Stimulated activated CD4-positive, alpha-beta T cell treated with anti-CD3 and anti-CD28 coated beads, Interleukin-15, amount 100 ng/mL, for 48 hours (primary cell): ENCODE measurements around the gene HOMER2.
"Not testable (repeated sequence)": the region's sequence is repeated elsewhere in the genome, so short reads cannot be mapped to it uniquely, and the experiment has no call there.

Experiments used
- DNase-seq, 2 donors: peaks; one replicate each; pipeline ENCODE4 v3.0.0-alpha.2; 2020; ENCODE audit warnings: low read depth in 2 of 2

Gene HOMER2

DNA sequence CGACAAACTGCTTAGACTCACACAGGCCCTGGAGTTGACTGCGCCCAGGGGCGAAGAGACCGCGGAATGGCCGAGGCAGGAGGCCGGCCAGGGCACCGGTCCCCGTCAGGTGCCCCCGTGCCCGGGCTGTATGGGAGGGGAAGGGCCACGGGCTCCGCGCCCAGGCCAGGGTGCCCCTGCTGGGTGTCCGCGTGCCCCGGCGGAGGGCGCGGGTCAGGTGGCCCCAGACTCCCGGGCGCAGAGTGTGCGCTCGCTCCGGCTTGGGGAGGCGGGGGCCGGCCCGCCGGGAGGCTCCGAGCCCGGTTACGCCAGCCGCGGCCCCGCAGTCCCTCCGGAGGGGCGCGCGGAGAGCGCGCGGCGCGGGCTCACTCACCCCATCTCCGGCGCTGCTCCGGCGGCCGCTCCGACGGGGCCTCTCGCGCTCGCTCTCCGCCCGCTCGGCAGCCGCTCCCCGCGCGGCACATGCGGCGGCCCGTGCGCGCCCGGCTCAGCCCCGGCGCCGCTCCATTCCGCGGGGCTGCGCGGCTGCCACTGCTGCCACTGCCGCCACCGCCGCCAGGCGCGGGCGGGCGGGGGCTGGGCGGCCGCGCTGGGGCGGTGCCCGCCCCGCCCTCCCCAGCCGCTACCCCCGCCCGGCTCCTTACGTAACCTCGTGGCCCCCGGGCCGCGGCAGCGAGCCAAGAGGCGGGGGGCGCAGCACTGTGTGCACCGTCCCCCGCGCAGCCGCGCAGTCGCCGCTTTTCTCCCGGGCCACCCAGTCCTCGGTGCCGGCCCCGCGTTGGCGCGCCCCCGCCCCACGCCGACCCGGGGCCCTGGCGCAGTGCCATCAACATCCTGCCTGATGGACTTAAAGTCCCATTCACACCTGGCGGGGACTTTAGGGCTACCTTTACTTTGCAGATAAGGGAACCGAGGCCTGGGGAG, at the start of gene HOMER2:
TSS of gene HOMER2 (minus strand) at position 563 of the 924 bp plus-strand sequence. CDS start at position 378, 185 bp downstream.
- no peak for DNase-seq

DNA sequence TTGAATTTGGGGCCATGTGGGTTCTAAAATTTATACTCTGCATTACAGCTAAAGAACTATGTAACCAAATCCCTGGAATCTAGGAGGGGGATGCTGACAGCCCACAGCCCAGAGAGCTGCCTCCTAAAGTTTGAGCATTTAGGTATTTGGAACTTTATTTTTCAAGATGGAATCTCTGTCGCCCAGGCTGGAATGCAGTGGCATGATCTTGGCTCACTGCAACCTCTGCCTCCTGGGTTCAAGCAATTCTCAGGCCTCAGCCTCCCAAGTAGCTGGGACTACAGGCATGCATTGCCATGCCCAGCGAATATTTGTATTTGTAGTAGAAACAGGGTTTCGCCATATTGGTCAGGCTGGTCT, 48.1 kb upstream of the HOMER2 start:
- DNase-seq, result not testable (repeated sequence)

DNA sequence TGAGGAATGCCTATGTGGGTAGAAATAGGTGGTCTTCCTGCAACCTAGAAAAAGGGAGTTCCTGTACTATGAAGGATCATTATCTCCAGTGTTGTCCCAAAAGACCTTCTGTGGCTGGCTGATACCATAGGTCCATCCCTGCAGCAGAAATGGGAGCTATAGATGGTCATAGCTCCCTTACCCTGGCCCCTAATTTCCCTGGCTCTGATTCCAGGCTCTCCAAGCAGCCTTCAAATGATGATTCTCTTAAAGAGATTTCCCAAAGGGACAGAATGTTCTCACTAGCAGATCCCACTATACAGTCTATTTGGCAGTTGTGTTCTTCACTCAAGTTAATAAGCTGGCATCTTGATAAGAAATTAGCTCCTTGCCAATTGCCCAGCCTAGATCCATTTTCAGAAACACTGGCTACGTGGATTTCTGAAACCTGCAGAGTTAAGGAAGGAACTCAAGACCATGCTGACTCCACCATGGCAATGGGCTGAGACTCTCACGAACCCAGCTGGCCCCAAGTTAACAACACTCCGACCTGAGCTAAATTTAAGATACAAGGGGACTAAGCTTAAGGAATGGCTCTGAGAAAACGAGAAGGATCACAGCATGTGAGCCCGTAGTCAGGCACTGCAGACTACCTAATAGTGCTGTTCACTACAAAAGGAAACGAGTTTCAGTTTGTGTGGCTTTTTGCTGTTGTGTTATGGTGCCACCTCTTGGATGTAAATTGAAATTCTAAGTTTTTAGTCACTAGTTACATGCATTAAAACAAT, 47.6 kb upstream of the HOMER2 start:
- no peak for DNase-seq

DNA sequence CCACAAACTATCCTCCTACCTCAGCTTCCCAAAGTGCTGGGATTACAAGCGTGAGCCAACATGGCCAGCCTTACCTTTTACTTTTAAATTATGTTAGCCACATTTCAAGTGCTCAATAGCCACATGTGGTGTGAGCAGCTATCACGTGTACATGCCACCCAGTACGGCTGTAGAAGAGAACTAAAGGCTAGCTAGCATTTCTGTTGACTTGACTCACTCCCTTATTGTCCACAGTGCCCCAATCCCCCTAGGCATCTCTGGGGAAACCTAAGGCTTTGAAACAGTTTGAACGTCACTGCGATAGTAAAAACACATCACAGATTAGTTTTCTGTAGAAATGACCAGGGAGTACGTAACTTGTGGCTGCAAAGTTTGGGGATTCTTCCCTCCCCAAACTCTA, 46.9 kb upstream of the HOMER2 start:
- DNase-seq, result no peak

DNA sequence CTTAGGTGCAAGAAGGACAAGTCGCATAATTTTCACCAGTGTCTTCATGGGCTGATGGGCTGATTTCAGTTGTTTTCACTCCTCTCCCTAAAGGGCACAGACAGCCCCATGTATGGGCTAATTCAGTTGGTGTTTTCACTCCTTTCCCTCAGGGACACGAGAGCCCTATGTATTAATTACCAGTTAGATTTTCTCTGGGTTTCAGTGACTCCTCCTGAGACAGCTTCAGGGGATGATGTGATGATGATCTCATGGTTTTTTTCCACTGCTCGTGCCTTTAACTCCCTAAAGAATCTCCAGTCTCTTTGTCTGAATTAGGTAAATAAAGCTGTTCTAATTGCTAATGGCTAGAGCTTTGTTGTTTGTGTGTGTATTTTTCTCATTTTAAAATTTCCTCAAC, 43.4 kb upstream of the HOMER2 start:
- no peak for DNase-seq

DNA sequence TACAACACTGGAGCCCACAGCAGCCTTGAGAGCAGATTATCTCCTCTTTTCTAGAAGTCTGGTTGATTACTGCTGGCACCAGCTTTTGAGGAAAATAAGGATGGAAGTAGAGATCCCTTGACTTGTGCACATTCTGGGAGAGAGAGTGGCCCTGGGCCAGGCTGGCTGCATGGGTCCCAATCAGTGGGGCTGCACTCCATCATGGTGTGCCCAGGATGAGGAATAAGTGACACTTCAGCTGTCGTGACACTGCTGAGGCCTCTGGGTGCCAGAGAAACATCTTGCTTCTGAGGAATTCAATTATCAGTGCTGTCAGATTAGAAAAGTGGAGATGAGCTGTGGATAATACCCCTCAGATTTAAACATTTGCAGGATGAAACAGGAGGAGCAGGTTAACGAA, 42.6 kb upstream of the HOMER2 start:
- DNase-seq, result no peak

DNA sequence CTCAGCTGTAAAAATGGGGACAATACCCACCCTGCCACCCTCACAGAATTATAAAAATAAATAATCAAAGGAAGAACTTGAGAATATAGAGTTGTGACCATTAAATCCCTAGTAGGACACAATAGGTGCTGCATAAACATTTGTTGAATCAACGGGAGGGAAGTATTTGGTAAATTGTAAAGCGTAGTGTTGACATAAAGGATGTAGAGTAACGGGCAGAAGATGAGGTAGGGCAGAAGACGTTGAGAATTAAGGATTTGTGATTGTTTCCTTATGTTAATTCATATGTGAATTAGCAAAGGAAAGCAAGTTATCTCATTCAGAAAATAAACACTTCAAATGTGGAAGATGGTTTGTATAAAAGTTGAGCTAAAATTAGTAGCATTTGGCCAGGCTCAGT, 40.6 kb upstream of the HOMER2 start:
- DNase-seq, result no peak

DNA sequence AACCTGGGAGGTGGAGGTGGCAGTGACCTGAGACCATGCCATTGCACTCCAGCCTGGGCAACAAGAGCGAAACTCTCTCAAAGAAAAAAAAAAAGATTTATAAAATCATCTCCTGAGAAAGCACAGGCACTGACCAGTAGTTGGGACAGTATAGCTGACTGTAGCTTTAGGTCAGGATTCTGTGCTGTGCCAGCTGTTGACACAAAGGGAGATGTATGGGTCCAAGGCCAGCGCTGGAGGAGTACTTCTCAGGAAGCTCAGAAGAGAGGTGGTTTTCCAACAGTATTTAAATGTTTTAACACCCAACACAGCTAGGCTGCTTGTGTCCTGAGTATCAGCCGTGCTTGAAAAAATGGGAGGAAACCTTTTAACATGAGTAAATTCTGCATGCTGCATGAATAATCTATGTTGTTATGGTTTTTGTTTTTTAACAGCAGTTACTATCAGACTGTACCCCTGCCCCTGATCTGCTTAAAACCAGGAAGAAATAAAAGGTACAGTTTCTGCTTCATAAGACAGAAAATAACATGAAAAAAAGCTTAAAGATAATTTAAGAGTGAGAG, 40.0 kb upstream of the HOMER2 start:
- no peak for DNase-seq

DNA sequence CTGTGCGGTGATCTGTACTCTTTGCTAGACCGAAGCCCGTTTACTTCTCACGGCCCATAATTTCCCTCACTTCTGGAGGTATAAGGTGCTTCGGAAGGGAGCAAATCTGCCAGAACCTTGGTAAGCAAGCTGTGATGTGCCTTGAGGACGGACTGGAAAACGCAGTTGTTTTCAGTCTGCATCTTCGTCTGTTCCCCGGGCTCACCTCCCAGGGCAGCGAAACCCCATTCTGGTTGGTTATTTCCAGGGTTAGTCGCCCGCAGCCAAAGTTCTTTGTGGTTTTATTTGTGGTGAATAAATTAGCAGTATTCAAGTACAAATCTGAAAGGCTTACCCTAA, 33.9 kb upstream of the HOMER2 start:
- DNase-seq, result peak; percentile 2 to 10

DNA sequence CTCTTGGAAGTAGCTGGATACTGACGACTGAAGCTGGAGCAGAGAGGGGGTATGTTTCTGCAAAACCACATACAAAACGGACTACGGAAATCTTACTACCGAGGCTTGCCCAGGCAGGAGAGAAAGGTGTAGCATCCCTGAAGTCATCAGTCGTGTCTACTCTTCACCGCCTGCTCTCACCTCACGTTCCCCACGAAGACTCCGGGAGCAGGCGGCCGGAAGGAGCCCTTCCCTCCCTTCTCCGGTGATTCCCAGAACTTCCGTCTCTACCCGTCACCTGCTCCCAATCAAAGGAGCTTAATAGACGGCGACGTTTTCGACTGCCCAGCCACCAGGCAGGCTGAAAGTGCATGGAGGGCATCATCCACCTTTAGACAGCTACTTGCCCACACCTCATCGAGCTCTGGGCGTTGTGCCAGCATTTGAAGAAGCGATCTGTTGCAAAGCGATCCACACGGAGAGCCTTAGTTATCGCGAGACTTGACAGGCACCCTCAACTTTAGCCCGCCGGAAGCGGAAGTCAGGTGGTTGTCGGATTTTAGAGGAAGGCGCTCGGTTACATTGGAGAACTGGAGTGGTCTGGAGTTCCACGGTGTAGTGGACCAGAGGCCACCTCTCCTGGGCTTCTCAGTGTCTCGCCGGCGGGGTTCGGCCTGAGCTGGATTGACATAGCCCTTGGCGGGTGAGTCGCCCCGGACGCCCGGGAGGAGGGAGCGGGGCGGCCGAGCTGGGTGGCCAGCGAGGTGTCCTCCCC, 33.3 kb upstream of the HOMER2 start, which contains the start of gene RAMAC:
TSS of gene RAMAC (plus strand) at position 523 of the 754 bp plus-strand sequence. CDS start 2,809 bp downstream, outside the sequence.
- DNase-seq, result peak; percentile 87 to 92

DNA sequence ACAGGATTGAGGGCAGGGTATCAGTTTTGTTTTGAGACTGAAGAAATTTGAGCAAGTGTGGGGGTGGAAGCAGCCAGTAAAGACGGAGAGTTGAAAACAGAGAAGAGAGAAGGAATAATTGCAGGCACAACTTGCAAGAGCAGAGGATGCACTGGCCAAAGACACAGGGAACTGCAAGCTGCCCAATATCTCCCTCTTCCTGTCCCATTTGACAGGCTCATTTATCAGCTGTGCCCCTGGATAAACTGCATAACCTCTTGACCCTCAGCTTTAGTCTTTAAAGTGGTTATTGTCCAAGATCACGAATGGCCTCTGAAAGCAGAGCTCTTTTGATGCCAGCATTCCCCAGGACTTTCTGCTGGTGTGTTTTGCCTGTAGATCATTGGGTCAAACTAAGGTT, 28.5 kb upstream of the HOMER2 start:
- no peak for DNase-seq

DNA sequence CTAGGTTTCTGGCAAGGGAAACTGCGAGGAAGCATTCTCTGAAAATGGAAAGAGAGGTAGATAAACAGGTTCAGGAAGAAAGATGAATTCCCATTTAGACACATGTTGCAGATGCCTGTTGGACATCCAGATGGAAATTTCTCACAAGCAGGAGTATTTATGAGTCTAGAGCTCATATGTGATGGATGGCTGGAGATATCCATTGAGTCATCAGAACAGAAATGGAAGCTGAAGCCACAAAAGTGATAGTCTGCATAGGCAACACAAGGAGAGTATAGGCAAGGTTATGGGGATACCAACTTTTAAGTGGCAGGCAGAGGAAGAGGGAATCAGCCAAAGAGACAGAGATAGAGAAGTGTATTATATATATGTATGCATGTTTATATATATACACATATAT, 27.2 kb upstream of the HOMER2 start:
- no peak for DNase-seq

DNA sequence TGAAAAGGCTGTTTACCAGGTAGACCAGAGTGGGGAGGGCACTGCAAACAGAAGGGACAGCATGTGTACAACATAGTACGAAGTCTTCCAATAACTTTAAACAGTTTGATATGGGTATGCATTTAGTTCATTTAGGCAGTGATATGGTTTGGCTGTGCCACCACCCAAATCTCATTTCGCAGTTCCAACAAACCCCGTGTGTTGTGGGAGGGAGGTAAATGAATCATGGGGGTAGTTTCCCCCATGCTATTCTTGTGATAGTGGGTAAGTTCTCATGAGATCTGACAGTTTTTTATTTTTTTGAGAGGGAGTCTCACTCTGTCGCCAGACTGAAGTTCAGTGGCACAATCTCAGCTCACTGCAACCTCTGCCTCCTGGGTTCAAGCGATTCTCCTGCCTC, 25.9 kb upstream of the HOMER2 start:
- DNase-seq, result no peak

DNA sequence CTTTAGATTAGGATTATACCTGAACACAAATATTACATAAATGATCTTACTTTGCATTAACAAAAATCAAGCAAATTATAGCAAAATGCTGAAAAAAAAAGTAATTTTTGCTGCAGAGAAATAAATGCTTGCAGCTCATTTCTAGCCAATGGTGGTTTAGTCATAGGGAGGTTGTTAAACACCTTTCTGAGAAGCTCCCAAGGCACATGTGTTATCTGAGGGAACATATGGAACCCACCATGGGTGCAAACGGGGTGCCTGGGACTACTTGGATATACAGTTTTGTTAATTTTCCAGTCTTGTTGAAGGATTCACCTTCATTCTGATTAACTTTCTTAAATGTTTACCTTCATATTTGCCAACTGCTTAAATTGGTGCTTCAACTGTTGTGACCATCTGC, 24.6 kb upstream of the HOMER2 start:
- DNase-seq, result no peak

DNA sequence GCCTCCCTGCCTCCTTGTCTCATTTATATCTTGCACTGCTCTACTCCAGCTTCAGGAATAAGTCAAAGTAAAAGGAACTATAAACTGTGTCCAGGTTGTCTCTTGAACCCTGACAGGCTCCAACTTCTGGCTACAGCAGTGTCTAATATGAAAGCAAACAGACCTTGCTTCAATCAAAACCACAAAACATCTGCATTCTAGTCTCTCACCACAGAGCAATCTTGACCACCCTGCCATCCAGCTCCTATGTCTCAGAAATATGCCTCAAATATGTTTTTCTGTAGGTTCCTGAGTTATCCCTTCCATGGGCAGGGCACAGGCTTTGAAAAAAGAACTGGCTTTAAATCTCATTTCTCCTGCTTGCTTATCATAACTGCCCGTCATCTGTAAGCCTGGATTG, 20.5 kb upstream of the HOMER2 start:
- no peak for DNase-seq

DNA sequence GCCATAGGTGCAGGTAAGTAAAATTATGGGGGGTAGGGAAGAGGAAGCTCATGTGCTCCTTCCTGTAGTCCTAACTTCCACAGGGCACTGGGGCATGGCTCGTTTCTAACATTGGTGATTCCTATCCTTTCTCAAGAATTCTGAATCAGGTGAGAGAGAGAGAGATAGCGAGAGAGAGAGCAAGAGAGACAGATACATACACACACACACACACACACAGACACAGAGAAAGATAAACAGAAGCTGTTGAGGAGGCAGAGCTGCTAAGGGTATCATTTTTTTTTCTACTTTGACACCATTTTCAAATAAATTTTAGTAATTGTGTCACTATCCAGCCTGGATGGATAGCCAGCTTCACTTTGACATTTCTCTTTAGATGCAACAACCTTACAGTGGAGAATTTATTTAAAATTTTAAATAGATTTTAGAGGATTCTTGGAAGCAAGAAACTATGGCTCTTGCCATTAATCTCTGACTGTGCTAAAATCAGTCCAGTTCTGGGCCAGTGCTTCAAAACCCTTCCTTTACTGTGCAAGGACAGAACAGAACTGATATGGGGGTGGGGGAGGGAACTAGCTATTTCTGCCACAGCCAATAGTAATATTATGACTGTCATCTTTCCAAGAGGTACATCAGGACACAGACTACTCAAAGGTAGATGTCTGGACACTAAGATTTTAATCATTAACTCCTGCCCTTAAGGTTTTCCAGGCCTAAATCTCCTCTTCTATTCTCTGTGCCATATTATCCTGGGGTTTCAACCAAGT, 18.9 kb upstream of the HOMER2 start:
- DNase-seq, result no peak

DNA sequence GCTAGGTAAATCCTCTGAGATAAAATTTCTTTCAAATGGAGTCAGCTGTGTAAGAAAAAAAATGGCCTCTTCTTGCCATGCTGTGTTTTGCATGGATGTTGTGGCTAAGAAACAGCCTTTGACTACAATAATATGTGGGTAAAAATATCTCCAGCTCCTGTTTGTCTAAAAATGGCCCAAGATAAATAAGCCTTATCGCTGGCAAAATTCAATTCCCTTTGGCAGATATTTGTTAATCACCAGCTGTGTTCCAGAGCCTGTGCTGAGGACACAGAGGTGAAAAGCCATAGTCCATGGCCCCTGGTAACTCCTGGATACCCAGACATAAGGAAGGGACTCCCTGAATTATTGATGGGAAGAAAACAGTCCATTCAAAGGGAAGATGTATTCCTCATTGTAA, 18.2 kb upstream of the HOMER2 start:
- no peak for DNase-seq

DNA sequence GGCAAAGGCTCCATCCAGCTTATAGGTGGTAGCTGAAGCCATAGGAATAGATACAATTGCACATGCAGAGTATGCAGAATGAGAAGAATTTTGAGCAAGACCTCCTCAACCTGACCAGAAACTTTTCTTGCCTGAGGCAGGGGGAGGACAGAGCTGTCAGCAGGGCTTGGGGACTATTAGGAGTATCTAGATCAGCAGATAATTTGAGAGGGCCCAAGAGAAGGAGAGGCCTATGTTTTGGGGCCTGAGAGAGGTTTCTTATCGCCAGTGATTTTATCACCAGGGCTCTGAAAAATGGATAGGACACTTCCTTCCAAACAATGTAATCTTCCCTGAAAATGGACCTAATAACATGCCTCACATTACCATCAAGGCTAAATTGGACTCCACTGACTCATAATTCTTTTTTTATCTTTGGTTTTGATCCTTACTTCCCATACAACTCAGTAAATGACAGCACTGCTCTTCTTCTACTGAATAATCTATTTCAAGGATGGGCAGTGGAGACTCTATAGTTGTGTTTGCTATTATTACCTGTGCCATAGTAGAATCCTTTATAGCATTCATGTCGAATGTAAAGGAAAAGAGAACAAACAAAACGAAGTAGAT, 17.7 kb upstream of the HOMER2 start:
- no peak for DNase-seq

DNA sequence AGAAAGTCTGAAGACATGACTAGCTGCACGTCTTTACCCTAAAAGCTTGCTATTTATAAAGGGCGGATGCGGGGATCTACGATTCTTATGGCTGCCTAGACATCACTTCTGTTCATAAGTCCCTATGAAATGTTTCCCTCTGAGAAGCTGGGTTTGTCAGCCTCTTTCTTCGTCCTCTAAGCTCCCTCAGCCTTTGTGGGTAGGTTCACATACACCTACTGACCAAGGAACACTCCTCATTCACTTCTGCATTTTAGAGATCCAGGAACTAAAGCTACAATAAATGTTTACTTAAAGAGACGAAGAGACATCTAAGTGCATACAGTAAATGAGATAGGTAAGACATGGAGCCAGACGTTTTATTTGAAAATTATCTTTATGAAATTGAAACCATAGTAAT, 16.8 kb upstream of the HOMER2 start:
- DNase-seq, result no peak

DNA sequence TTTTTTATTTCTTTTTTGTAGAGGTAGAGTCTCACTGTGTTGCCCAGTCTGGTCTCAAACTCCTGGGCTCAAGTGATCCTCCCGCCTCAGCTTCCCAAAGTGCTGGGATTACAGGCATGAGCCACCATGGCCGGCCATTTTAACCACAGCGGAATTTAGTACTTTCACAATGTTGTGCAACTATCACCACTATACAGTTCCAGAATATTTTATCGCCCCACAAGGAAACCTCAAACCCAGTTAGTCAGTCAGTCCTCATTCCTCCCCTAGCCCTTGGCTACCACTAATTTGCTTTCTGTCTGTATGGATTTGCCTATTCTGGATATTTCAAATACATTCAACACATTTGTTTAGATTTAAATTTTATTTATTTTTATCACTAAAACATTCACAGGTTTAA, 15.5 kb upstream of the HOMER2 start:
- no peak for DNase-seq

DNA sequence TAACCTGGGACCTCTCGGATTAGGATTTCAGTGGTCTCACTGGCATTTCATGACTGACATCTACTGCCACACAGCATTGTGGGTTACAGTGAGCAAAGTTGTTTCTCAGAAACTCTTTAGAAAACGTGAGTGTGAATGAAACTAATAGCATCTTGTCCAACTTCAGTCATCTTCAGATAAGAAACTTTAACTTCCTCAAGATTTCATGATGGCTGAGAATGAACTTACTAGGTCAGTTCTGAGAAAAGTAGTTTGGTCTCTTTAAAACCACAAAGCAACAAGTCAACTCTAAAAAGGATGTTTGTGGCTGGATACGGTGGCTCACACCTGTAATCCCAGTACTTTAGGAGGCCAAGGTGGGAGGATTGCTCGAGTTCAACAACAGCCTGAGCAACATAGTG, 14.2 kb upstream of the HOMER2 start:
- DNase-seq, result no peak
